ENCODE results near the gene KRTAP10-6. TPM values are rescaled to one million over a fixed set of nuclear protein-coding genes. Genes with fewer than 3 reads are reported as not detected.
"Not testable (repeated sequence)": the region's sequence is repeated elsewhere in the genome, so short reads cannot be mapped to it uniquely, and the experiment has no call there.

The KRTAP10-6 gene
- total RNA-seq, 2 donors from 2014 or later = not detected

DNA sequence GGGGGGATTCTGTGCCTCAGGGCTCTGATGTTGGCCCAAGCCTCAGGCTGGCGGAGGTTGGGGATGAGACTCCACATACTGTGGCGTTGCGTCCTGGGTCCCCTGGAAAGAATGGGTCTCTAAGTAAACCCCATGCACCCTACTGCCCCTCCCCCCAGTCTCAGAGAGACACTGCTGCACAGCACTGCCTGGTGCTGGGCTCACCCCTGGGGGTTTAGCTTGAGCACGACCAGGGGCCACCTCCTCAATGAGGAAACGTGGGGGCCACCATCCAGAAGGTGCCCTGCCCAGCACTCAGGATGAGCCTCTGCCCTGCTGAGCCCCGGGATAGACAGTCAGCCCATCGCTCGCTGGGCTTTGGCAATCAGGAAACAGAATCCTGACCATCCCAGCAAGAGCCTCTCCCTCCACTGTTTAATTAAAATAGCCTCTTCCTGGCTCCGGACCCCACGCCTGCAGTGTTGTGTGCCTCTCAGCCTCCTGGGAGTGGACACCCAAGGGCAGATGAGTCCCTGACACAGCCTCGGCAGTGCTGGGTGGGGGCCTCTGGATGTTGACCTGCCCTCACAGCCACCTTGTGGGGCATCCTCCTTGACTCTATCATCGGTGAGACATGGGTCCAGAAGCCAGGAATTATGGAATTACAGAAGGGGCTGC is 22.3 kb downstream of the KRTAP10-6 start:
- DNase-seq (no peak), ATAC-seq (no peak)
- intact Hi-C loops (cut with DNase I, micrococcal nuclease) = no loop called here

DNA sequence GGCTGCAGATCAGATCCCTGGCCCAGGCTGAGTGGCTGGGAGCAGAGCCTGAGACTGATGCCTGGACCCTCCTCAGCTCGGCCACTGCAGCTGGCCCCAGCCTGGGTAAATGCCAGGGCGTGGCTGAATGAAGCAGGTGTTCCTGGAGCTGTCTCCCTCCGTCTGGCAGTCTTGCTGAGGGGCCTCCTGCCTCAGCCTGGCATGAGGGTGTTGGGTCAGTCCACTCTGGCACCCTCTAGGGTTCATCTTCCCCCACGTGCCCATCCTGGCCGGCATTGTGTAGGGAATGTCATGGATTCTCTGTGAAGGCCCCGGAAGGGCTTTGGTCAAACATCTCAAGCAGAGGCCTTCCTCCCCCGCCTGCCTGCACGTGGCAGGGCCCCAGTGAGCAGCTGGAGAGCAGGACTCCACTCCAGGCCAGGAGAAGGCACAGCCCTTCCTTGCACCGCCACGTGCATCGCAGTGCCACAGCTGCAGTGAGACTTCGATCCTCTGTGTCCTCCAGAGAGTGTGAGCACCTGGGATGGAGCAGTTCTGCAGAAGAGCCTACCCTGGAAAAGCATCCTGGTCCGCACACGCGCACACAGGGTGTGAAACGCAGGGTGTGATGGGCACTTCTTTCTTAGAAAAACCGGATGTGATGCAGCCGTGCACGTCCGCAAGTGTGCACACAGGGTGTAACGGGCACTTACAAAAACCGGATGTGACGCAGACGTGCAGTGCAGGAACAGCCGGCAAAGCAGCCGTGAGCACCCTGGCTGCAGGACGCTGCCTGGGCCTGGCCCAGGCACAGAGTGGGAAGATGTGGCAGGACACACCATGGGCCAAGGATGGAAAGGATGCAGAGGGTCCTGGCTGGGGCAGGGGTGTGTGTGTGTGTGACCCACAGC is 23.4 kb downstream of the KRTAP10-6 start:
- DNase-seq (no peak), ATAC-seq (peak; percentile 56)

DNA sequence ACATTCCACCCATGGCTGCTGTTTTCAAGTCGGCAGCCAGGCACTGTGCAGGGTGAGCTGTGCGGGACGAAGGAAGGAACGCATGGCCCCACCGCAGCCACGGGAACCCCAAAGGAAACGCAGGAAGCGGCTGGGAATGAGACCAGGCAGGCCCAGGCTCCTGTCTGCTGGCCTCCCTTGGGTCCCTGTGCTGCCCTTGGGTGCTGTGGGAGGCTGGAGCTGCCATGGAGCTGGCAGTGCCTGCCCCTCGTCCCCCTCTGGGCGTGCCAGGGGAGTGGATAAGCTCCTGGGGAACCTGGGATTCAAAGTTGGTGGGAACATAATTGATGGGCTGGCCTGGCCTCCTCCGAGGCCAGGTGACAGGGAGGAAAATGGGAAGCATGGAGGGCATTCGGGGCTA is 24.0 kb downstream of the KRTAP10-6 start:
- intact Hi-C loops (cut with DNase I, micrococcal nuclease) = no loop called here
- ATAC-seq (no peak), DNase-seq (no peak)

More for the DNA sequence above, 23.4 kb downstream of the KRTAP10-6 start:
- intact Hi-C loops (cut with DNase I, micrococcal nuclease) = no loop called here

DNA sequence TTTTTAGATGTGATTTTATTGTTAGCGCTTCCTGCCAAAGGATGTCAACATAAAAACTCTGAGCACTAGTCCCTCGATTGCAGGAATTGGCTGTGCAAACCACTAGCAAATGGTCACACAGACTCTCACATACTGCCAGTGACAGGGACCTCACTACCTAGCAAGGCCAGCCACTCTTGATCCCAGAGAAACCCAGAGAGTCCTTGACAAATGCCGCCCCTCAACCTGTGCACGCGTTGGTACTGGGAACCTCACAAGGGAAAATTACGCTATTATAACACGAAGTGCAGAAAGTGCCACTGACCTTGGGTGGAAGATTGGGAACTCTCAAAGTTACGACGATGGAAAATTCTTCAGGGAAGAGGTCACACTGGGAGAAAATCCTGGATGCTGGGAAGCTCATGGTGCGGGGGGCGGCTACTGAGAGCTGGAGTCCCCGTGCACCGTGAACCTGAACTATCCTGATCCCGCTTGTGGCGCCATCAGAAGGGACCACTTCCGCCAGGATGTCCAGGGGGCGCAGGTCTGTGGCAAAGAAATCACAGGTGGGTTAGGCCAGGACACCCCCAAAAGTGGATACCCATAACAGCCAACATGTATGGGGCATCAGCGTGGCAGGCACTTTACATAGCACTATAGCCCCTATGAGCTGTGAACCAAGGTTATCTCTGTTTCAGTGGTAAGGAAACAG is 24.7 kb downstream of the KRTAP10-6 start:
- ATAC-seq (no peak), DNase-seq (no peak)
- intact Hi-C loops (cut with DNase I, micrococcal nuclease) = no loop called here

DNA sequence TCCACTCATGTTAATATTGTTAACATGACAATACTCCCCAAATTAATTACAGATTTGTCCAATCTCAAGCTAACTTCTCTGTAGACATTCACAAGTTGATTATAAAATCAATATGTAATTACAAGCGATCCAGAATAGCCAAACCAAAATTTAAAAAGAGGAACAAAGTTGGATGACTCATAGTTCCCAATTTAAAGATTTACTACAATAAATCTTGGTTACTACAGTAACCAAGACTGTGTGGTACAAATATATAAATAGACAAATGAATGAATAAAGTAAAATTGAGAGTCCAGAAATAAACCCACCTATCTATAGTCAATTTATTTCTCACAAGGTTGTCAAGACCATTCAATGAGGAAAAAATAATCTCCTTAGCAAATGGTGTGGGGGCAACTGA is 25.9 kb downstream of the KRTAP10-6 start:
- intact Hi-C loops (cut with DNase I, micrococcal nuclease) = no loop called here
- DNase-seq (no peak), ATAC-seq (no peak)

DNA sequence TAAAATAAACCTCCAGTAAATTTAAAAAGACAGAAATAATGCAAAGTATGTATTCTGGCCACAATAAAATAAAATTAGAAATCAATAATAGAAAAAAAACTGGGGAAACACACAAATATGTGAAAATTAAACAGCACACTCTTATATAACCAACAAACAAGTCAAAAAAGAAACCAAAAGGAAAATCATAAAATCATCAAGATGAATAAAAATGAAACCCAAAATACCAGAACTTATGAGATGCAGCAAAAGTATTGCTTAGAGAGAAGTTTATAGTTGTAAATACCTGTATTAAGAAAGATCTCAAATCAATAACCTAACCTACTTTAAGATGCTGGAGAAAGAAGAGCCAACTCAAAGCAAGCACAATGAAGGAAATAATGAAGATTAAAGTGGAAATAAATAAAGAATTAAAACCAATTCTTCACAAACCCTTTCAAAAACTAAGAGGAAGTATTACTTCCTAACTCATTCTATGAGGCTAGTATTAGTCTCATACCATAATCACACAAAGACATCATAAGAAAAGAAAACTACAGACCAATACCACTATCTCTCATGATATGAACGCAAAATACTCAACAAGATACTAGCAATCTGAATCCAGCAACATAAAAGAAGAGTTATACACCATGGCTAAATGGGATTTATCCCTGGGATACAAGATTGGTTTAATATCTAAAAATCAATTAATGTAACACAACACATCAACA is 27.3 kb downstream of the KRTAP10-6 start:
- intact Hi-C loops (cut with DNase I, micrococcal nuclease) = no loop called here
- no peak for DNase-seq
- no peak for ATAC-seq

DNA sequence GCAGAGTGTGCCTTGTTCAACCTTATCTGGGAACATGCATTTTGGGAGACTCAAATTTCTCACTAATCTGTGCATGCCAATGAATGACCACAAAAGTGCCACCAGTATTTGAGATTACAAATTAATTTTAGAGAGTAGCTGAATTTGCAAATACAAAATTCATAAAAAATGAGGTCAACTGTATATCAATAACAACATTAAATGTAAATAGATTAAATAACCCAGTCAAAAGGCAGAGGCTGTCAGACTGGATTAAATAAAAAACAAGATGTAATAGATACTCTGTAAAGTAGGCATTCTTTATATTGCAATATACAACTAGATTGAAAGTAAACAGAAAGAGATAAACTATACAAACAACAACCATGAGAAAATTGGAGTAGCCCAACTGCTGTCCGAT is 28.2 kb downstream of the KRTAP10-6 start:
- ATAC-seq (no peak), DNase-seq (no peak)
- intact Hi-C loops (cut with DNase I, micrococcal nuclease) = no loop called here

DNA sequence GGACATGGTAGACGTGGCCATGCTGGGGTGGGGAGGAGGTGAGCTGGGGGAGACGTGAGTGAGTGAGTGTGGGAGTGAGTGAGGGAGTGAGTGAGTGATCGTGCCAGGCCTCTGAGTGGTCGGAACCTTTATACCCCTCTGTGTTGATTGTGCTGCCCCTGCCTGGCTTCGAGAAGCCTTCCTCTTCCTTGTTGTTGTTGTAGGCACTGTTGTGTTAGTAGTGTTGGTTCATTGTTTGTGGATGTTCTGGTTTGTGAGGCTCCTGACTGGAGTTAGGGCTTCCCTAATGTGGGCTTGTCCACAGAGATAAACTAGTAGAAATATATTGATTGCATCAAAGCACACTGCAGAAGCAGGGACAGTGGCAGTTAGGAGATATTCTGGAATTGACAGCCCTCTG is 33.6 kb downstream of the KRTAP10-6 start, which contains the start of gene KRTAP10-3:
TSS of gene KRTAP10-3 (minus strand) at position 101 of the 400 bp plus-strand sequence. CDS start at position 21, 80 bp downstream.
- DNase-seq (no peak), ATAC-seq (no peak)
- intact Hi-C loops (cut with DNase I, micrococcal nuclease) = no loop called here

DNA sequence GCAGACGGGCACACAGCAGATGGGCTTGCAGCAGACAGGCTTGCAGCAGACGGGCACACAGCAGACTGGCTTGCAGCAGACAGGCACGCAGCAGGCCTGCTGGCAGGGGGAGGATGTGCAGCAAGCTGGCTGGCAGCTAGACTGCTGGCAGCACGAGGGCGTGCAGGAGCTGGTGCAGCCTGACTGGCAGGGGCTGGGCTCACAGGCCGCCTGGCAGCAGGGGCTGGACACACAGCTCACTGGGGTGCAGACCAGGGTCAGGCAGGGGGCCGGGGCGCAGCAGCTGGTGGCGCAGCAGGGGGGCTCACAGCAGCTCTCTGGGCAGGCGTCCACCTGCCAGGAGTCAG is 34.0 kb downstream of the KRTAP10-6 start:
- ATAC-seq; intact Hi-C loops (cut with DNase I, micrococcal nuclease); DNase-seq: not testable (repeated sequence)

DNA sequence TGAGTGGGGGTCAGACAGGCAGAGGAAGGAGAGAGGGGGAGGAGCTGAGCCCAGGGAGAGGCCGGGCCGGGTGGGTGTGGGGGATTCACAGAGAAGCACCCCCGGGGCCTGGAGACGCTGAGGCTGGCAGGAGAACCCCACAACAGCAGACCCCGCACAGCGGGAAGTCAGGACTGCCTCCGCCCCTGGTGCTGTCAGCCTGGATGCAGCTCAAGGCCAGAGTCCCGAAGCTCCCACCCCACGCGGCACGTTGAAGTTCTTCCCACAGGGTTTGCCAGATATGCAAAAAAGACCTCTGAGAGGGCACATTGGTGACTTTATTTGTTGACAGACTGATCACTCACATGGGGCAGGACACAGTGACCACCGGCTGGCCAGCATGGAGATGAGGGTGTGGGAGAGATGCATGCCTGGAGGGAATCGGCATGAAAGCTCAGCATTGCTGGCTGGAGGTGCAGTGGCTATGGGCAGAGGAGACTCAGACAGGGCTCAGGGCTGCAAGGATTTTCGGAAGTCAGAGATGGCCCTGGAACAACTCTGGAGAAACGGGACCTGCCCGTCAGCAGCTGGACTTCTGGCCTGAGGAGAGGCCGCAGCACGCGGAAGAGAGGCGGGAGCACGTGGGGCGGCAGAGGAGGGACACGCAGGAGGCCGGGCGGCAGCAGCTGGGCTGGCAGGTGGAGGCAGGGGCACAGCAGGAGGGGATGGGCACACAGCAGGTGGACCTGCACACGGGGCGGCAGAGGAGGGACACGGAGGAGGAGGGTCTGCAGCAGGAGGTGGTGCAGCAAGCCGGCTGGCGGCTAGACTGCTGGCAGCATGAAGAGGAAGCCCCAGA is 34.6 kb downstream of the KRTAP10-6 start:
- ATAC-seq (no peak), DNase-seq (no peak)
- intact Hi-C loops (cut with DNase I, micrococcal nuclease) = no loop called here

DNA sequence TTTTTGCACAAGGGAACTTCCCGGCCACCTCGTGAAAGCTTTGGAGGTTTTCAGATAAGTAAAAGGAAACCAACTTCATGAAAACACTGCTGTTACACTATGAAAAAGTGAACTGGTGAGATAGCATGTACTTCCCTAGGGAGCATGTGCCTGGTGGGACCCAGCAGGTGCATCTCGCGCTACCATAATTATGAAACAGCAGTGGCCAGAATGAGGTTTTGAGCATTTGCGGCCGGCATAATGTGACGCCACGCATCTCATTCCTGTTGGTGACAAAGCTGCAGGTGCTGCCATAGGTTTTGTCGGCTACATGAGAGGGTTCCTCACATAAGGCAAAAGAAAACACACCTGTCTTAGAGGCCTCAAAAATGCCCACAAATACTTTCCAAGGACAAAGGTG is 35.4 kb downstream of the KRTAP10-6 start:
- DNase-seq (no peak), ATAC-seq (no peak)
- intact Hi-C loops (cut with DNase I, micrococcal nuclease) = no loop called here

DNA sequence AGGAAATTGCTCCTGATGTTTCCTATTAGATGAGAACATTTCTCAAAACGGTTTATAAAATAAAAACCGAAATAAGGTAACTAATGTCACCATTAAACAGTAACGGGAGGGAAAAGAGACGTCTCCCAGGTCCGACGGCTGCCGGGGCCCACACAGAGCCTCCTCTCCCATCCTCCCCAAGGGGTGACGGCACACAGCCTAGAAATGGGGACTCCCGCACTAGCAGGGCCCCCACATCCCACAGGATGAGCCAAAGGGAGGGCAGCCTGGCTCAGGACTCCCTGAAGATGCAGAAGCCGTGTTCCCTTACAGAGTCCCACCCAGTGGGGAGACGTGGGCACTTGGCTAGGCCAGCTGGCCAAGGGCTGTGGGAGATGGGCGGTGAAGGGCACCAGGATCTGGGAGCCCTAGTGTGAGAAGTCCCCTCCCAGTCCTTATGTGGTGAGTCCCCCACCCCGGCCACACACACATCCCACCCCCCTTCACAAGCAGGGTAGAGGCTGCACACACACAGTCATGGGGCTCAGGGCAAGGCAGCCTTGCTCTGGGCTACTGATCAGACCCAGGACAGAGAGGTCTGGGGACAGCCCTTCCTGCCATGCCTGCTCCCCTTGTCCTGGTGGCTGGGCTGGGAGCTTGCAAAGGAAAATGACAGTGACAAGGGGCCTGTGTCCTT is 37.0 kb downstream of the KRTAP10-6 start:
- intact Hi-C loops (cut with DNase I, micrococcal nuclease) = no loop called here
- DNase-seq (no peak), ATAC-seq (no peak)

DNA sequence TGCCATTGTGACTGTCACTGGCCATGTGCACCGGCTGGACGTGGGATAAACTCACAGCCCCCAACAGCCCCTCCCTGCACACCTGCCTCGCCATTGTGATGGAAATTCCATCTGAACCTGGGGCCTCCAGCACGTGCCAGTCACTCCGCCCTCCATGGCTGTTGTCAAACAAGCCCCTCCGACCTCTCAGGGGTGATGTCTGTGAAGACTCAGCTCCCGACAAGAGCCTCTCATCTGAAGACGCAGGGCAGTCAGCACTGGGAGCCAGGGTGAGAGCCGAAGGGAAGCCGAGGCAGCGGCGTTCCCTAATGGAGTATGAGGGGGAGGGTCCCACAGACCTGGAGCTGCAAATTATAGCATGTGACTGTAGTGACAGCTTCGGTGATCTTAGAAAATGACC is 39.6 kb downstream of the KRTAP10-6 start:
- no peak for DNase-seq
- ATAC-seq = no peak
- intact Hi-C loops (cut with DNase I, micrococcal nuclease) = no loop called here

DNA sequence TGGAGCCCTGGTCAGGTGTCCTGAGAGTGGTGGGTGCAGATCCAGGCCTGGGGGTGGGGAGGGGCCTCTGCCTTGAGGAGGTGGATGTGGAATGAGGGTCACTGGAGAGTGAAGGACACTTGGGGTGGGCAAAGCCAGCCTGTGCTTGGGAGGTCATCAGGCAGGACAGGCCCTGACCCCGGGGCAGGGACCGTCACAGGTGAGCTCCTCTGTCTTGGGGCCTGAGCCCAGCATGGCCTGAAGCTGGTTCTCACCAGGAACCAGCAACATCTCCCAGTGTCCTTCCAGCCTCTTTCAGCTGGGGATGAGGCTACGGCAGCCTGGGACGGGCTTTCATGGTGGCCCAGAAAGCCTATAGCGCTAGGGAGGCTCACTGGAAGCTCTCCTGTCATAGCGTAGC is 40.2 kb downstream of the KRTAP10-6 start:
- intact Hi-C loops (cut with DNase I, micrococcal nuclease) = no loop called here
- DNase-seq (no peak), ATAC-seq (no peak)

DNA sequence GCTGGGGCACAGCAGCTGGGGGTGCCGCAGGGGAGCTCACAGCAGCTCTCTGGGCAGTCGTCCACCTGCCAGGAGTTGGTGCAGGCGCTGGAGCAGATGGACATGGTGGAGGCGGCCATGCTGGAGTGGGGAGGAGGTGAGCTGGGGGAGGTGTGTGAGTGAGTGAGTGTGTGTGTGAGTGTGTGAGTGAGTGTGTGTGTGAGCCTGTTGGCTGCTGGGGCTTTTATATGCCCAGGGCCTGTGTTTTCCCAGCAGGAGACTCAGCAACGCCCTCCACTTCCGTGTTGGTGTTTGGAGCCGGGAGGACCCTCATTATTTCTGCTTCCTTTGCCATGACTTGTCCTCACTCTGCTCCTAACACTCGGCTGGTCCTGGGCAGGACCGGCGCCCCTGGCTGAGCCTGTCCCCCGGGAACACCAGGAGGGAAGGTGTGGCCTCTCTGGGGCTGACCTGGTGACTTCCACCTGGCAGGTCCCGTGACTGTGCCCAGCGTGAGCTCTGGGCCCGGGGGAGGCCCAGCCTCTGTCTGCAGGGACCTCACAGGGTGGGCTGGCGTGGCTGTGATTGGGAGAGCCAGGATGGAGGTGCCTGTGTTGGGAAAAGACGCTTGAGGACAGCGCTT is 40.9 kb downstream of the KRTAP10-6 start, which contains the start of gene KRTAP10-2:
TSS of gene KRTAP10-2 (minus strand) at position 166 of the 622 bp plus-strand sequence. CDS start at position 119, 47 bp downstream.
- peak in 1 of 2 donors; percentile 12 for DNase-seq
- intact Hi-C loops (cut with DNase I, micrococcal nuclease) = no loop called here
- ATAC-seq = peak; percentile 60

DNA sequence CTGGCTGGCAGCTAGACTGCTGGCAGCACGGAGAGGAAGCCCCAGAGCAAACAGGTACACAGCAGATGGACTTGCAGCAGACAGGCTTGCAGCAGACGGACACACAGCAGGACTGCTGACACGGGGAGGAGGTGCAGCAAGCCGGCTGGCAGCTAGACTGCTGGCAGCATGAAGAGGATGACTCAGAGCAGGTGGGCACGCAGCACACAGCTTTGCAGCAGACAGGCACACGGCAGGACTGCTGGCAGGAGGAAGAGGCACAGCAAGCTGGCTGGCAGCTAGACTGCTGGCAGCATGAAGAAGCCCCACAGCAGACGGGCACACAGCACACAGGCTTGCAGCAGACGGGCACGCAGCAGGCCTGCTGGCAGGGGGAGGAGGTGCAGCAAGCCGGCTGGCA is 41.5 kb downstream of the KRTAP10-6 start:
- intact Hi-C loops (cut with DNase I, micrococcal nuclease) = no loop called here
- no peak for DNase-seq
- ATAC-seq = no peak

DNA sequence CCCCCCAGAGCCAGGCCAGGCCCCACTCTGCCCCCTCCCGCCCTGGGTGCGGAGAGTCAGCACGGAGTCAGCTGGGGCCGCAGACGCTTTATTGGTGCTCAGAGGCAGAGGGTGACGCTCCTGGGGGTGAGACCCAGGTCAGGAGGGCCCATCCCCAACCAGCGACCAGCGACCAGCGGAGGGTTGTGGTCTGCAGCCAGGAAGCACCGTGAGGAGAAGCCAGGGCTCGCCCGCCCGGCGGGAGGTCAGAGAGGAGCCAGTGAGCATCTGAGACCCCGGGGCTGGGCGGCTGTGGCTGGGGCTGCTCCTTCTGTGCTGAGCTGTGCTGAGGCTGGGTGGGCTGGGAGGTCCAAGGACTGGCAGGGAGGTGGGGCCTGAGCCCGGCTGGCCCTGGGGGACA is 42.0 kb downstream of the KRTAP10-6 start:
- DNase-seq; ATAC-seq; intact Hi-C loops (cut with DNase I, micrococcal nuclease): not testable (repeated sequence)

Data from left colon (tissue), 2 donors.